Measurements from ENCODE around the gene ADAMTS17. TPM values are rescaled to one million over a fixed set of nuclear protein-coding genes. Genes with fewer than 3 reads are reported as not detected.

Gene ADAMTS17
- total RNA-seq, 1 donor from 2014 or later = 1.5 TPM

- no peak overlapping the region for H3K4me3 Mint-ChIP-seq (ENCODE audit: unreplicated experiment)
- no peak overlapping the region for H3K27ac Mint-ChIP-seq (ENCODE audit: unreplicated experiment)
- H3K27me3 Mint-ChIP-seq (ENCODE audit: unreplicated experiment) = peaks cover 4% of the 10 kb centered on the region
- H3K36me3 Mint-ChIP-seq (ENCODE audit: unreplicated experiment) = no peaks in the 10 kb centered on the region
- TF ChIP-seq CTCF (IDR thresholded peaks at IDR 0.05) = no peak
- H3K9me3 Mint-ChIP-seq (ENCODE audit: unreplicated experiment) = no peaks in the 10 kb centered on the region
- no peaks in the 10 kb centered on the region for H3K4me1 Mint-ChIP-seq (ENCODE audit: unreplicated experiment)
- no peak for DNase-seq (ENCODE audit: extremely low spot score, unreplicated experiment)
Observed at GRCh38 chr15:100193277-100193860, 148.4 kb downstream of the ADAMTS17 start.

GRCh38 chr15:100192097-100193080 is 149.4 kb downstream of the ADAMTS17 start:
- TF ChIP-seq CTCF (IDR thresholded peaks at IDR 0.05) = no peak
- no peak overlapping the region for H3K27ac Mint-ChIP-seq (ENCODE audit: unreplicated experiment)
- no peaks in the 10 kb centered on the region for H3K36me3 Mint-ChIP-seq (ENCODE audit: unreplicated experiment)
- H3K4me1 Mint-ChIP-seq (ENCODE audit: unreplicated experiment) = no peaks in the 10 kb centered on the region
- no peak for DNase-seq (ENCODE audit: extremely low spot score, unreplicated experiment)
- H3K27me3 Mint-ChIP-seq (ENCODE audit: unreplicated experiment) = peaks cover 3% of the 10 kb centered on the region
- H3K4me3 Mint-ChIP-seq (ENCODE audit: unreplicated experiment) = no peak overlapping the region
- H3K9me3 Mint-ChIP-seq (ENCODE audit: unreplicated experiment) = no peaks in the 10 kb centered on the region

- H3K9me3 Mint-ChIP-seq (ENCODE audit: unreplicated experiment) = no peaks in the 10 kb centered on the region
- peaks cover 3% of the 10 kb centered on the region for H3K27me3 Mint-ChIP-seq (ENCODE audit: unreplicated experiment)
- H3K36me3 Mint-ChIP-seq (ENCODE audit: unreplicated experiment) = no peaks in the 10 kb centered on the region
- no peak for DNase-seq (ENCODE audit: extremely low spot score, unreplicated experiment)
- no peak for TF ChIP-seq CTCF (IDR thresholded peaks at IDR 0.05)
- H3K27ac Mint-ChIP-seq (ENCODE audit: unreplicated experiment) = no peak overlapping the region
- no peak overlapping the region for H3K4me3 Mint-ChIP-seq (ENCODE audit: unreplicated experiment)
- H3K4me1 Mint-ChIP-seq (ENCODE audit: unreplicated experiment) = no peaks in the 10 kb centered on the region
Observed at GRCh38 chr15:100191161-100191560, 150.6 kb downstream of the ADAMTS17 start.

- Mint-ChIP-seq H3K27ac (ENCODE audit: unreplicated experiment) (no peak overlapping the region), H3K36me3 (ENCODE audit: unreplicated experiment) (no peaks in the 10 kb centered on the region), H3K4me1 (ENCODE audit: unreplicated experiment) (no peaks in the 10 kb centered on the region), H3K4me3 (ENCODE audit: unreplicated experiment) (no peak overlapping the region), H3K9me3 (ENCODE audit: unreplicated experiment) (no peaks in the 10 kb centered on the region), H3K27me3 (ENCODE audit: unreplicated experiment) (peaks cover 3% of the 10 kb centered on the region)
- no peak for DNase-seq (ENCODE audit: extremely low spot score, unreplicated experiment)
- TF ChIP-seq CTCF (IDR thresholded peaks at IDR 0.05) = no peak
Observed at GRCh38 chr15:100190675-100191074, 151.1 kb downstream of the ADAMTS17 start.

GRCh38 chr15:100189849-100190248 is 151.9 kb downstream of the ADAMTS17 start:
- no peaks in the 10 kb centered on the region for H3K4me1 Mint-ChIP-seq (ENCODE audit: unreplicated experiment)
- H3K4me3 Mint-ChIP-seq (ENCODE audit: unreplicated experiment) = no peak overlapping the region
- H3K27ac Mint-ChIP-seq (ENCODE audit: unreplicated experiment) = no peak overlapping the region
- H3K9me3 Mint-ChIP-seq (ENCODE audit: unreplicated experiment) = no peaks in the 10 kb centered on the region
- no peak for DNase-seq (ENCODE audit: extremely low spot score, unreplicated experiment)
- no peaks in the 10 kb centered on the region for H3K27me3 Mint-ChIP-seq (ENCODE audit: unreplicated experiment)
- H3K36me3 Mint-ChIP-seq (ENCODE audit: unreplicated experiment) = no peaks in the 10 kb centered on the region
- TF ChIP-seq CTCF (IDR thresholded peaks at IDR 0.05) = no peak

All from osteocyte (in vitro differentiated cells).